Large intestine (tissue), 3 donors: ENCODE measurements around the gene USH1G. TPM values are rescaled to one million over a fixed set of nuclear protein-coding genes. Genes with fewer than 3 reads are reported as not detected.

Source experiments
- DNase-seq, 2 donors: peaks; one replicate each; pipeline versions ENCODE4 v3.0.0 to v3.0.0-alpha.2; 2013
- H3K27ac ChIP-seq: one replicate; pipeline ENCODE4 v1.5.1; 2013; ENCODE audit warnings: low read length
- H3K27me3 ChIP-seq: 2 replicates; pipeline ENCODE4 v1.6.1; 2013; ENCODE audit warnings: low read length; ENCODE audit not compliant: control insufficient read depth, insufficient read depth
- H3K36me3 ChIP-seq: 2 replicates; pipeline ENCODE4 v1.6.1; 2013; ENCODE audit warnings: low read length; ENCODE audit not compliant: control insufficient read depth, insufficient read depth
- H3K4me1 ChIP-seq: one replicate; pipeline ENCODE4 v1.6.1; 2013; ENCODE audit warnings: low read length; ENCODE audit not compliant: control insufficient read depth, insufficient read depth
- H3K4me3 ChIP-seq: one replicate; pipeline ENCODE4 v1.5.1; 2013; ENCODE audit warnings: low read length
- H3K9me3 ChIP-seq: one replicate; pipeline ENCODE4 v1.6.1; 2013; ENCODE audit warnings: mild to moderate bottlenecking, low read depth, low read length, moderate library complexity; ENCODE audit not compliant: control insufficient read depth
- WGBS: methylation state at CpG from one replicate; pipeline ENCODE4 v1.1.5; 2013; ENCODE audit warnings: low lambda C conversion rate; ENCODE audit not compliant: insufficient coverage; 5-methylcytosine and 5-hydroxymethylcytosine counted together
- polyA plus RNA-seq: library from polyadenylated mRNA; unstranded; fragments of 120-200 nt; gene quantifications from one replicate; pipeline ENCODE4 v1.2.1, GENCODE V29; 2013

The USH1G gene
- polyA plus RNA-seq, 1 donor = 1.5 TPM

- Histone ChIP-seq H3K27me3 (peaks cover 71% of the 10 kb centered on the region), H3K36me3 (no peaks in the 10 kb centered on the region), H3K27ac (no peak overlapping the region), H3K4me3 (no peak overlapping the region), H3K9me3 (peaks cover 10% of the 10 kb centered on the region), H3K4me1 (peaks cover 6% of the 10 kb centered on the region)
- DNase-seq = no peak
- no CpG with 5 or more reads among the region's 6 CpGs for WGBS
Measured at GRCh38 chr17:74928786-74929185, 5.7 kb upstream of the USH1G start.

GRCh38 chr17:74925242-74925641, 2.2 kb upstream of the USH1G start:
- Histone ChIP-seq H3K27me3 (peaks cover 75% of the 10 kb centered on the region), H3K4me1 (peaks cover 18% of the 10 kb centered on the region), H3K9me3 (peaks cover 10% of the 10 kb centered on the region), H3K36me3 (no peaks in the 10 kb centered on the region), H3K4me3 (no peak overlapping the region), H3K27ac (no peak overlapping the region)
- WGBS = no CpG with 5 or more reads among the region's 3 CpGs
- no peak for DNase-seq

DNA sequence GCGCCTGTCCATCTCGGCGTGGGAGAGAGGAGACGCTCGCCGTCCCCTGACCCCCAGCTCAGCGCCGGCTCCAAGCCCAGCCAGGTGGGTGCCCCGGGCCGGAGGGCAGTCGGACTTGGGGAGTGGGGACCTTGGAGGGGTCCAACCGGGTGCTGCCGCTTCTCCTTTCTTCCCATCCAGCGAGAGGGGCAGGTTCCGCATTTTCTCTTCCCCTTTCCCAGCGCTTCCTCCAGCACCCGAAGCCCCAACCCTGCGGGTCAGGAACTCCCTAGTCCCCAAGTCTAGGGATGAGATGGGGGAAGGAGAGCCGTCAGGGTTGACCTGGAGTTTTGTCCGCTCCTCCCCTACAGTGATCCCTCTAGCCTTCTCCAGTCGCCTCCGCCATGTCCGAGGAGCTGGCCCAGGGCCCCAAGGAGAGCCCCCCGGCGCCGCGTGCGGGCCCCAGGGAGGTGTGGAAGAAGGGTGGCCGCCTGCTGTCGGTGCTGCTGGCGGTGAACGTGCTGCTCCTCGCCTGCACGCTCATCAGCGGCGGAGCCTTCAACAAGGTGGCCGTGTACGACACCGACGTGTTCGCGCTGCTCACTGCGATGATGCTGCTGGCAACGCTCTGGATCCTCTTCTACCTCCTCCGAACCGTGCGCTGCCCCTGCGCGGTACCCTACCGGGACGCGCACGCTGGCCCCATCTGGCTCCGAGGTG, 1.3 kb upstream of the USH1G start, which contains the start of gene OTOP2:
TSS of gene OTOP2 (plus strand) at position 24 of the 699 bp plus-strand sequence. CDS start at position 384, 360 bp downstream.
- Histone ChIP-seq H3K4me3 (peak within 1 kb of the TSS; percentile 55), H3K27ac (no peak within 1 kb of the TSS), H3K36me3 (no peaks in the 10 kb centered on the region), H3K4me1 (peaks cover 22% of the 10 kb centered on the region), H3K9me3 (peaks cover 18% of the 10 kb centered on the region), H3K27me3 (peaks cover 83% of the 10 kb centered on the region)
- DNase-seq = no peak
- WGBS = no CpG with 5 or more reads among the region's 54 CpGs

- Histone ChIP-seq H3K4me3 (peak overlapping the region; percentile 55), H3K36me3 (no peaks in the 10 kb centered on the region), H3K27ac (no peak overlapping the region), H3K9me3 (peaks cover 18% of the 10 kb centered on the region), H3K27me3 (peaks cover 86% of the 10 kb centered on the region), H3K4me1 (peaks cover 22% of the 10 kb centered on the region)
- DNase-seq = peak; percentile 59 to 66
- WGBS = no CpG with 5 or more reads among the region's 59 CpGs
Measured at GRCh38 chr17:74923538-74924249, 639 bp upstream of the USH1G start.

DNA sequence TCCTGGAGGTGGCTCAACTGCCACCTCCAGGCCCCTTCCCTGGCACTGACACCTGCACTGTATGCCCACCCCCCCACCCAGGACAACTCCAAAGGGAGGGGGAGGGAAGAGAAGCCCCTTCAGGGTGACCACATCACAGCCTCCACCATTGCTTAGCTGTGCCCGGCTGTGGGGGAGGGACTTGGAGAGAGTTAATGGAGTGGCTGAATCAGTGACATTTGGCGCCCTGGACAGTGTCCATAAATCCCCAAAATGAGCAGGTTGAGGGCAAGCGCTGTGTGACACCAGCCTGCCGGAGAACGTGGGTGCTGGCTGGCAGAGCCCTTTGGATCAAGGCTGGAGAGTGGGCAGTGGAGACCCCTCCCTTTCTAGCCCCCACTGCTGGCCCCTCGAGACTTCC, 883 bp downstream of the USH1G start:
- Histone ChIP-seq H3K27ac (no peak overlapping the region), H3K36me3 (no peaks in the 10 kb centered on the region), H3K4me3 (peak overlapping the region; percentile 55), H3K4me1 (peaks cover 22% of the 10 kb centered on the region), H3K9me3 (peaks cover 18% of the 10 kb centered on the region), H3K27me3 (peaks cover 76% of the 10 kb centered on the region)
- DNase-seq = no peak
- no CpG with 5 or more reads among the region's 6 CpGs for WGBS

GRCh38 chr17:74921769-74922168, 1.3 kb downstream of the USH1G start:
- no peak overlapping the region for H3K4me3 ChIP-seq
- H3K27ac ChIP-seq = no peak overlapping the region
- WGBS = no CpG with 5 or more reads among the region's 2 CpGs
- no peak for DNase-seq
- H3K36me3 ChIP-seq = no peaks in the 10 kb centered on the region
- peaks cover 18% of the 10 kb centered on the region for H3K9me3 ChIP-seq
- peaks cover 22% of the 10 kb centered on the region for H3K4me1 ChIP-seq
- peaks cover 72% of the 10 kb centered on the region for H3K27me3 ChIP-seq

- Histone ChIP-seq H3K4me3 (no peak overlapping the region), H3K27ac (no peak overlapping the region), H3K9me3 (peaks cover 18% of the 10 kb centered on the region), H3K27me3 (peaks cover 68% of the 10 kb centered on the region), H3K4me1 (peaks cover 22% of the 10 kb centered on the region), H3K36me3 (no peaks in the 10 kb centered on the region)
- no CpG with 5 or more reads among the region's 19 CpGs for WGBS
- no peak for DNase-seq
Measured at GRCh38 chr17:74921026-74921681, 1.9 kb downstream of the USH1G start.

DNA sequence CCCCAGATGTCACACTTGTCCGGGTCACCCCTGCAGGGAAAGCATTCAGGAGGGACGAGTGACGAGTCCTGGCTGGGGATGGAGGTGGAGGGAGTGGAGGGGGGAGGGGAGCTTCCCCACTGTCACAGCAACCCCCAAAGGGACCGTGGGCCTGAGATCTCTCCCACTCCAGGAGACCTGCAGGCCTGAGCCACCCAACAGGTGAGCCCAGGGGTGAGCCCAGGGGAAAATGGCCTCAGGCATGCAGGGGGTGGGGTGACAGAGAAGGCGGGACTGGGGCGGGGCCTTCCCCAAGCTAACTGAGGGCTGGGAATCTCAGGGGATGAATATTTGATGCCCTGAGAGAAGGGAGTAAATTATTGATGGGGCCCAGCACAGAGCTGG, 2.4 kb downstream of the USH1G start:
- peaks cover 62% of the 10 kb centered on the region for H3K27me3 ChIP-seq
- no peaks in the 10 kb centered on the region for H3K36me3 ChIP-seq
- no peak overlapping the region for H3K27ac ChIP-seq
- no peak overlapping the region for H3K4me3 ChIP-seq
- DNase-seq = no peak
- peaks cover 18% of the 10 kb centered on the region for H3K9me3 ChIP-seq
- no CpG with 5 or more reads among the region's 6 CpGs for WGBS
- H3K4me1 ChIP-seq = peaks cover 22% of the 10 kb centered on the region

DNA sequence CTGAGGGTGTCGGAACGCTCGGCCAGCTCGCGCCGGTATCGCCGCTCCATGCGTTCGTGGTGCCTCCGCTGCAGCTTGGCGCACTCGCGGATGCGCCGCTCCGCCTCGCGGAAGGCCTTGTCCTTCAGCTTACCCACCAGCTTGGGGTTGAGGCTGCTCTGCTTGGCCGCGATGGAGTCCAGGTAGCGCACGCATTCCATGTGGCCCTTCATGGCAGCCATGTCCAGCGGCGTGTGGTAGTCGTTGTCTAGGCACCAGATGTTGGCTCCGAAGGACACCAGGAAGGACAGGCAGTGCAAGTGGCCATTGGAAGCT, 2.8 kb downstream of the USH1G start:
- Histone ChIP-seq H3K27me3 (peaks cover 59% of the 10 kb centered on the region), H3K4me3 (no peak overlapping the region), H3K27ac (no peak overlapping the region), H3K4me1 (peaks cover 22% of the 10 kb centered on the region), H3K36me3 (no peaks in the 10 kb centered on the region), H3K9me3 (peaks cover 18% of the 10 kb centered on the region)
- no CpG with 5 or more reads among the region's 27 CpGs for WGBS
- no peak for DNase-seq

DNA sequence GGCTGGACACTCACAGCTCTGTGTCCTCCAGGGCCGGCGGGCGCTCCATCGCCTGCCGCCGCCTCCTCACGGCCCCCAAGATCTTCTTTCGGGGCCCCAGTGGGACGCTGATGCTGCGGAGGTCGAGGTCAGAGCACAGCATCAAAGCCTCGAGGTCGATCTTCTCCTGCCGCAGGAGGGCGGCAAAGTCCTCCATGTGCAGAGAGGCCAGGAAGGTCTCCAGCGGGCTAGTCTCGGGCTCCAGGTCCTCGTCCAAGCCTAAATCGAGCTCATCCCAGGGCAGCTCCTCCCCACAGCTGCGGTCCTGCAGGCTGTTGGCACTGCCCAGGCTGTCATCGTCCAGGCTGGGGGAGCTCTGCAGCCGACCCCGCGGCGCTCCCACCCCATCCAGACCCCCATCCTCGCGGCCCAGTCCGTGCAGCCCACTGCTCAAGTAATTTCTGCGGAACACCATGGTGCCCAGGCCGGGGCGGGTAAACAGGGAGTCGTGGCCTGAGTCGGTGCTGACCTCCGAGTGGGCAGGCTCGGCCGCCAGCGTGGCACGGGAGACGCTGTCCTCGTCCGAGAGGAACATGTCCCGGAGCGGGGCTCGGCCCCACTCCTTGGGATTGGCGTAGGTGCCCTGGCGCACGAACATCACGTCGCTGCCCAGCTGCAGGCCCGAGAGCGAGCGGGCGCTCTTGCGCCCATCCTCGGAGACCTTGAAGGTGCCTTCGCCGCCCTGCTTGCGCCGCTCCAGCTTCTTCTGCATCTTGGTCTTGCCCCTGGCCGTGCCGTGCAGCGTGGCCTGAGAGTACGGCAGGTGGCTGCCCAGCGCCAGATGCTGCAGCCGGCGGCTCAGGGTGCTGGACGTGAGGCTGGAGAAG, 3.4 kb downstream of the USH1G start:
- no CpG with 5 or more reads among the region's 67 CpGs for WGBS
- no peaks in the 10 kb centered on the region for H3K36me3 ChIP-seq
- no peak overlapping the region for H3K27ac ChIP-seq
- peaks cover 53% of the 10 kb centered on the region for H3K27me3 ChIP-seq
- peaks cover 20% of the 10 kb centered on the region for H3K4me1 ChIP-seq
- DNase-seq = no peak
- H3K9me3 ChIP-seq = peaks cover 17% of the 10 kb centered on the region
- no peak overlapping the region for H3K4me3 ChIP-seq
